NCI-H2081 treated with DMSO at 0.1 percent for 48 hours (cell line): ENCODE measurements around the gene RNF114.
"Not testable (repeated sequence)": the region's sequence is repeated elsewhere in the genome, so short reads cannot be mapped to it uniquely, and the experiment has no call there.

Source experiments
- DNase-seq: peaks from one replicate; lab custom pipeline; 2025; lab: John Stamatoyannopoulos, UW

The RNF114 gene

DNA sequence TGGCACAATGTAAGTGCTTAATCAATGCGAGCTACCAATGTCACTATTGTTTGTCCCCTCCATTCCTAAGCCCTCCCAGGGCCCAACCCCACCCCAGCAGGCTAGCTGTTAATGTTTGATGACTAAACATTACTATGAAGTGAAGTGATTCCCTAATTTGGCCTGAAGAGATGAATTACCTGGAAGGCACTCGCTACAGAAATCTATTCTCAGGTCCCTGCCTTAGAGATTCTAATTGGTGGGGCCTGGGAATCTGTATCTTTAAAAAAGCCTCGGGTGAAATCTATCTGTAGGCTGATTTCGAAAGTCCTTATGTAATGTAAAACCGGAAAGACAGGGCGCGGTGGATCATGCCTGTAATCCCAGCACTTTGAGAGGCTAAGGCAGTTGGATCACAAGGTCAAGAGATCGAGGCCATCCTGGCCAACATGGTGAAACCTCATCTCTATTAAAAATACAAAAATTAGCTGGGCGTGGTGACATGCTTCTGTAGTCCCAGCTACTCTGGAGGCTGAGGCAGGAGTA is 29.6 kb downstream of the RNF114 start:
- DNase-seq, result no peak

DNA sequence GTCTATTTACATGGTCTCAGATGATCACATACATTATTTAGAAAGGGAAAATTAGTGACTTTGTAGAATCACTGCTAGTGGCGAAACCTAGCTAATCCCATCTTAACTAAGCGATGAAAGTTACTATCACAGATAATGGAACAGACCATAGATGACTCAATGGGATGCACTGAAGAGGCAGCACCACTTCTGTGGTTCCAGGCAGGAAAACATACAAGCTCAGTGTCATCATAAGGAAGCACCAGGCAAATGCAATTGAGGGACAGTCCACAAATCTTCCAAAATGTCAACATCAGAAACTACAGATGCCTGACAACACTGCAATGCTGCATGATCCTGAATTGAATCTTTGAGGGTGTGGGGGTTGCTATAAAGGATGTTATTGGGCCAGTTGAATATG is 30.7 kb downstream of the RNF114 start:
- DNase-seq, result no peak

DNA sequence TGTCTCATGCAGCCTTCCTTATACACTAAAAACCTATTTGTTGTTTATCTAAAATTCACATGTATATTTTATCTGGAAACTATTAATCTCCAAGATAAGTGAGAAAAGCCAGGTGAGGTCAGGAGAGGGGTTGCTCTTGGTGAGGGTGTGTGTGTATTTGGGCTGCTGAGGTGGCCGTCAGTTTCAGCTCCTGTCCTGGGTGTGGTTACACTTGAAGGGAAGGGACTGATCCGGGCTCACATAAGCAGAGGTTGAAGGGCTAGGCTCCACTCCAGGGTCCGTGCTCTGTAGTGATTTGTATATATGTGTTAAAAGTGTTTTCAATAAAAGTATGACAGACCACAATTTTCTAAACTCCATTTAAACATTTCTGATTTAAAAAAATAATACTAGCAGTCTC is 33.0 kb downstream of the RNF114 start:
- DNase-seq, result no peak

DNA sequence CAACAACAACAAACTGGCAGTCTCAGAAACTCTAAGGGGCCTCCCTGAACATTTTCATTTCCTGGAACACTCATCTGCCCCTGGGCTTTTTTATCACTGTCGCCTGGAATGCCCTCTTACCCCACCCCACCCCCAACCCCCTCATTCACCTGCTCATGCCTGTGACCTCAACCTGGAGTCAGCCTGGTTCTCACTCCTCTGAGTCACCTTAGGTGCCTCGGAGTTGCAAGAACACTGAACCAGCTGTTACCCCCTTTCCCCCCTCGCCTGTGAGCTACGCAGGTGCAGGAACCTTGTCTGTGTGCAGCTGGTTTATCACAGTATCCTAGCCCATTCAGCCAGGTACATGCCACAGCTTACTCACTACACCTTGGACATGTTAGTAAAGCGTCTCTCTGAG is 33.7 kb downstream of the RNF114 start:
- no peak for DNase-seq

DNA sequence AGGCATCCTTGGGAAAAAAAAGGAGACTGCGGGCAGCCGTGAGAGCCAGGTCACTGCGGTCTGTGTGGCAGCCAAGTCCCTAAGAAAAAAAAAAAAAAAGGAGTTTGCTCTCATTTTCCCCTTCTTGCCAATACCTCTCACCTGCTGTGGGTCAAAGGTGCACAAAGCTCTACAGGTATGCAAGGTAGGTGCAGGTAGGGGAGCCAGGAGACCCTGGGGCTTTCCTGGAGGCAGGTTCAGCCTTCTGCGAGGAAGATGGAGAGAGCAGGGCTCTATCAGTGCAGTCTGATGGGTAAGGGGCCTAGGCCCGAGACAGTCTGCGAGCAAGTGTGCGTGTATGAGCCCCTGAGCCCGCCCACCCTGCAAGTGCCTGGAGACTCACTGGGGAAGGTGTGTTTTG is 34.3 kb downstream of the RNF114 start:
- DNase-seq, result no peak

DNA sequence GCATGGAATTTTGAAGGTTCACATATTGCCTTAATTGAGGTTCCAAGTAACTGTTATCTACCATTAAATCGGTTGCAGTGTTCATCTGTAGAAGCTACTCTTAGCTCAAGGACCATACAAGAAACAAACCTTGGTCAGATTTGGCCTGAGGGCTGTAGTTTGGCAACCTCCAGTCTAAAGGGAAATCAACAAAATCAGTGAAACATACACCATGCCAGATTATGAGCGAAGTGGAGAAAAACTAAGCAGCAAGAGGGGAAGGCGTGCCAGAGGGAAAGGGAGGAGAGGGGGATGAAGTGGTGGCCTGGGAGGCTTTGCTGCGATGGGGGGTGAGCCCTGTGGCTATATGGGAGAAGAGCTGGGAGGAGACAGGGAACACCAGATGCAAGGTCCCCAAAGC is 37.8 kb downstream of the RNF114 start:
- DNase-seq, result no peak

DNA sequence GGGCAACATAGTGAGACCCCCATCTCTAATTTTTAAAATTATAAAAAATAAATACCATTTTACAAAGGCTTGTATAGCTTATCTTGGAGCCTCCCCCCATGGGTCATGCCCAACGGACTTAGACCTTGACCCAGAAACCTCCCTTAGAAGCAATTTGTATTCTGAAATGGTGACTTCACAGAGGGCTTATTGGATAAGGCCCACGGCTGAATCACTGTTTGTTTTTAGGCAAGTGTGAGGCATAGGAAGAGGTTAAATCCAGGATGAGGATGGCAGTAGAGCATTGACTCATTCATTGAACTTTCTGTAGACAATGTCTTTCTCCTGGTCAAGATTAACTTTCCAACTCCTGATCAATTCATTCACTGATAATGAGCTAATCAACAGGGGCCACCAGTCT is 40.3 kb downstream of the RNF114 start:
- no peak for DNase-seq

DNA sequence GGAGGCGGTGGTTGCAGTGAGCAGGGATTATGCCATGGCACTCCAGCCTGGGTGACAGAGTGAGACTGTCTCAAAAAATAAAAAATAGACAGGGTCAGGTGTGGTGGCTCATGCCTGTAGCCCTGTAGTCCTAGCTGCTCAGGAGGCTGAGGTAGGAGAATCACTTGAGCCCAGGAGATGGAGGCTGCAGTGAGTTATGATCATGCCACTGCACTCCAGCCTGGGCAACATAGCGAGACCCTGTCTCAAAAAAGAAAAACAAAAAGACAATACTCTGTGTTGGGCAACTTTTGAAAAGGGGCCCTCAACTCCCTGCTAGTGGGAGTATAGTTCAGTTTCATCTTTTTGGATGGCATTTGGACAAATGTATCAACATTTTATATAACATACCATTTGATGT is 41.5 kb downstream of the RNF114 start:
- not testable (repeated sequence) for DNase-seq

DNA sequence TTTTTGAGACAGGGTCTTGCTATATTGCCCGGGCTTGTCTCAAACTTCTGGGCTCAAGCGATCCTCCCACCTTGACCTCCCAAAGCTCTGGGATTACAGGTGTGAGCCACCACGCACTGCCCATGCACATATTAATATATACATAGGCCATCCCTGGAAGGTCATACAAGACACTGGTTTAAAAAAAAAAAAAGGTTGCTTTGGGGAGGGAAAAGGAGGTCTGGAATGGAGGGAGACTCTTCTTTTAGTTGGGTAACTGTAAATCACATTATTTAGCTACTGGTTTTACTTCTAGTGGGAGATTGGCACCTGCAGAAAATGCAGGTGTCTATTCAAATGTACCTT is 42.5 kb downstream of the RNF114 start:
- no peak for DNase-seq

DNA sequence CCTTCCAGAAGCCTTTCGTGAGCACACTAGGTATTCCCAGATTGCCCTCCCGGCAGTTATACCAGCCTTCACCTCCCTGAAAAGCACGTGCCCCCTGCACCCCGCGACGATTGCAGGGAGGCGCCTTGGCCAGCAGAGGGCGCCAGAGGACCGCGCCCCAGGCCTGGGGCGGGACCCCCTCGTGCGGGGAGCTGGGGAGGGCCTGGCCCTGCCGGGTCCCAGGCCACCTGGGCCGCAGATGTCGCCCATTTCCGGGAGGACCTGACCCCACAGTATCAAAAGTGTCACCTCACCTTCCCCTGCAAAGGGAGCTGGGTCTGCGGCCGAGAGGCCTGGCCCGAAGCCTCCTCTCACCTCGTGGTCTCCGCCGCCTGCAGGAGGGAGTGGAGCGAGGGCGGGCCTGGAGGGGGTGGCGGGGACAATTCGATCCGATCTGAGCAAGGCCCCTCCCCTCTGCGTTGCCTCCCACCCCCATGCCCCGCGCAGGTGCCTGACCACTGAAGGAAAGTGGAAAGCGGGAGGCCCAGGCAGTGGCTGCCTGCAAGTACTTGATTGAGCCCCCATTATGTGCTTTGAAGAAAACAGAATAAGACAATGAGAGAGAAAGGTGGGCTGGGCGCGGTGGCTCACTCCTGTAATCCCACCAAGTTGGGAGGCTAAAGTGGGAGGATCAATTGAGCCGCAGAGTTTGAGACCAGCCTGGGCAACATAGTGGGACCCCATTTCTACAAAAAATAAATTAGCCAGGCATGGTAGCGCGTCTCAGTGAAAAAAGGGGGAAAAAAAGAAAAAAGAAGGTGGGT is 43.0 kb downstream of the RNF114 start:
- DNase-seq, result no peak

DNA sequence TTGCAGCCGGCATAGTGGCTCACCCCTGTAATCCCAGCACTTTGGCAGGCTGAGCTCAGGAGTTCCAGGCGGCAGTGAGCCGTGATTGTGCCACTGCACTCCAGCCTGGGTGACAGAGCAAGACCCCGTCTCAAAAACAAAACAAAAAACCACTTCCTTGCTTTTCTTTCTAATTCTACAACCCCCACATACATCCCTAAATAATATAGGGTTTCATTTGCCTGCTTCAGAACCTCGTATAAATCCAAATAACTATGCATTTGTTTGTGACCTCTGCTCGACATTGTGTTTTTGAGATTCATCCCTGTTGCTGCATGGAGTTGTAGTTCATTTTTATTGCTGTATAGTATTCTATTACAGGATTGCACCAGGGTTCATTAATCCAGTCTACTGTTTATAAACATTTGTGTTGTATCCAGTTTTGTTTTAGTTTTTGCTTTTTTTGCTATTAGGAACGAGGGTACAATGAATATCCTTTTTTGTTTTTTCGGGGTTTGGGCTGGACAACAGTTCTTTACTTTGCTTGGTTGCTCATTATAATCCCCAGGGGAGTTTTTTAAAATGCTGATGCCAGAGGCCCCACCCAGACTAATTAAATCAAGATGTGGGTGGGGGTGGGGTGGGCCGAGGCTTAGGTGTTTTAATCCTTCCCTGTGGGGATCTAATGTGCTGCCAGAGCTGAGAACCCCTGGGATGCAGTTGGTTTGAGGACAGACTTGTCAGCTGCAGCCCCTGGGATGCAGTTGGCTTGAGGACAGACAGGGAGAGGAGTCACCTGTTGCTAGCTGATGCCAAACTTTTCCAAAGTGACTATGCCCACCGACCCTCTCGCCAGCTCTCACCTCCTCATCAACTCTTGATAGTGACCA is 44.2 kb downstream of the RNF114 start:
- no peak for DNase-seq

DNA sequence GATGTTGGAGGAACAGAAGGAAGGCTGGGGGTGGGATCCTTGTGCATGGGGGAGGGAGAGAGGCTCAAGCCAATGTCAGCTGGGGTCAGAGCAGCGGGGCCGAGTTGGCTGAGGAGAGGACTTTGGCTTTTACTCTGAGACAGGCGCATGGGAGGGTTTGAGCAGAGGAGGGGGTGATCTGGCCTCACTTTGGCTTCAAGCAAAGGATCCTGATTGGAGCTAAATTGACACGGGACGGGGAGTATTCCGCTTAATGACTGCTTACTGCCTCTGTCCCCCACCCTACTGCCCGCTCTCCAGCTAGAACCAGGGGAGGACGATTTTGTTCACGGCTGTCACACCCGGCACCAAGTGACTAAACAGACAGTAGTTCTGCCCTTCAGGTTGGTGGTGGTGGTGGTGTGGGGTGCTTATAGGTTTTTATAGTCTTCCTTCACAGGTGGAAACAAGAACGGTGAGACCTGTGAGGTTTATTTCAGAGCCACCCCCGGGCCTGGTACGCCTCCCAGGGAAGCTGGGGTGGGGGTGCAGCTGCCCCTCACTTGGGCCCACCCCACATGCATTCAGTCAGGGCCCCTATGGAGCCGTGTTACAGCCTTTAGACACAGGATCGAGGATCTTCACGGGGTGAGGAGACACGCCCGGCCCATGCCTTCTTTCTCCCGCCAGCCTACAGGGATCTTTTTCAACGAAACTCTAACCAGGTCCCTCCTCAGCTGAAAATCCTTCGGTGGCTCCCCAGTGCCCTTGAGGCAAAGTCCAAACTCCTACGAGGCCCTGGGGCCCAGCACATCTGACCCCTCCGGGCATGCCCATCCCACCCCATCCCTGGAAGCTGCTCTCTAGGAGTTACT is 45.2 kb downstream of the RNF114 start:
- DNase-seq, result no peak

DNA sequence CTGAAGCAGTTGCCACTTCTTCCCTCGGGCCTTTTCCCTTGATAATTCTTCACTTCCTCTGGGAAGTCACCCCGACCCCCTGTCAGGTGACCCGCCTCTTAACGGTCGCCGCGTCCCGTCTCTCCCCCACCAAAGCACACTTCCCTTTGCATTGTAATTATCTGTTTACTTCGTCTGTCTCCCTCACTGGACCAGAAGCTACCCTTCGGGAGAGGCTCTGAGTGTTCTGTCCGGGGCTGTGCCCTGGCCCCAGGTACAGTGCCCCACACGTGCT is 45.8 kb downstream of the RNF114 start:
- DNase-seq, result no peak

DNA sequence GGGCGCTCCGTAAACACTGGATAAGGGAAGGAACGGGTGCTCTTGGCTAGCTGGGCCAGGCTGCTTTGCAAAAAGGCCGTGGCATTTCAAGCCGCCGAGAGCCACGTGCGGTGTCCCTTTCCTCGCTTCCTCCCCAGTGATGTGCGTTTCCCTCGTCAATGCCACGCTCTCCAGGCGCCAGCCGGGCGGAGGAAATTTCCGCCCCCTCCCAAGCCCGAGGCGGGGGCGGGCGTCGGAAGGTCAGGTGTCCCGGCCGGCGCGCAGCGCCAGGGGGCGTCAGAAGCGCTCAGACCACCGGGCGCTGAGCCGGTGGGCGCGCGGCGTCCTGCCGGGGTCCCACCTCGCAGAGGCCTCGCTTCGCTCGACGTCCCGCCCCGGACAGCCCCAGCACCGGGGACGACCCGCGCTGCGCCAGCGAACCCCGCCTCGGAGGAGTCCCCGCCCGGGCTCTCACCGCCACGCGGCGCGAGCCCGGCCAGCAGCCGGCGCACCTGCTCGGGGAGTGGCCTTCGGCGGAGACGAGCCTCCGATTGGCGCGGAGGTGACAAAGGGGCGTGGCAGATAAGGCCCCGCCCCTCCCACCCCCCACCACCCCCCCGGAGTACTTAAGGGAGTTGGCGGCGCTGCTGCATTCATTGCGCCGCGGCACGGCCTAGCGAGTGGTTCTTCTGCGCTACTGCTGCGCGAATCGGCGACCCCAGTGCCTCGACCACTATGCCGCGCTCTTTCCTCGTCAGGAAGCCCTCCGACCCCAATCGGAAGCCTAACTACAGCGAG is 46.3 kb downstream of the RNF114 start, which contains the start of gene SNAI1:
Gene SNAI1, plus strand, starts transcription at position 635 of the 777 bp plus-strand sequence. Its CDS starts 80 bp downstream, at position 715.
- peak; percentile 45 for DNase-seq

DNA sequence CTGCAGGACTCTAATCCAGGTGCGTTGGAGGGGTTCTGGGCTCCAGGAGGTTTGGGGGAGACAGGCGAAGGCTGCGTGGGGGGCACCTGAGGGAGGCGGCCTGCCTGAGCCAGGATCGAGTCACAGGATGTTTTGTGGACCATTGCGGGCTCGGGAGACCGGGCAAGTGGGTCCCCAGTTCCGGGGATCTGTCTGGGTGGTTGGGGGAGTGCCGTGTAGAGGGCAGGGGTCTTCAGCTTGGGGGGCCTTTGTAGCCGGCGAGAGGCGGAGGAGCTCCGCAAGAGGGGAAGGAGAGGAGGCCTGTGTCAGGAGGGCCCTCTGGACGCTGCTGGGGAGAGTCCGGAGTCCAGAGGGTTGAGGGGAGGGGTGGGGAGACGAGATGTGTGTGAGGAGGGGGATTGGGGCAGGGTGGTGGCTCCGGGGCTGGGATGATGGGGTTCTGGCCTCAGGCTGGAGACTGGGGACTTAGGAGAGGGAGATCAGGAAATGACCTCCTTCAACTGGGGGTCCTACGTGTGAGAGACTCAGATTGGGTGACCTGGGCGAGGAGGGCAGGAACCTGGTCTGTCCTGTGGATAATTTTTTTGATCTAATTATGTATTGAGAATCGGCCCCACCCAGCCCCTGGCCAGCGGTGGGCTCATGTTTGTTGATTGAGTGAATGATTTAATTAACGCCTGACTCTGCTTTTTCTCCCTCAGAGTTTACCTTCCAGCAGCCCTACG is 47.1 kb downstream of the RNF114 start:
- no peak for DNase-seq

DNA sequence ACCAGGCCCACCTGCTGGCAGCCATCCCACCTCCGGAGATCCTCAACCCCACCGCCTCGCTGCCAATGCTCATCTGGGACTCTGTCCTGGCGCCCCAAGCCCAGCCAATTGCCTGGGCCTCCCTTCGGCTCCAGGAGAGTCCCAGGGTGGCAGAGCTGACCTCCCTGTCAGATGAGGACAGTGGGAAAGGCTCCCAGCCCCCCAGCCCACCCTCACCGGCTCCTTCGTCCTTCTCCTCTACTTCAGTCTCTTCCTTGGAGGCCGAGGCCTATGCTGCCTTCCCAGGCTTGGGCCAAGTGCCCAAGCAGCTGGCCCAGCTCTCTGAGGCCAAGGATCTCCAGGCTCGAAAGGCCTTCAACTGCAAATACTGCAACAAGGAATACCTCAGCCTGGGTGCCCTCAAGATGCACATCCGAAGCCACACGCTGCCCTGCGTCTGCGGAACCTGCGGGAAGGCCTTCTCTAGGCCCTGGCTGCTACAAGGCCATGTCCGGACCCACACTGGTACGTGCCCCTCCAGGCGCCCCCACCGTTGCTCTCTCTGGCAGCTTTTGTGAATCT is 47.7 kb downstream of the RNF114 start:
- no peak for DNase-seq

DNA sequence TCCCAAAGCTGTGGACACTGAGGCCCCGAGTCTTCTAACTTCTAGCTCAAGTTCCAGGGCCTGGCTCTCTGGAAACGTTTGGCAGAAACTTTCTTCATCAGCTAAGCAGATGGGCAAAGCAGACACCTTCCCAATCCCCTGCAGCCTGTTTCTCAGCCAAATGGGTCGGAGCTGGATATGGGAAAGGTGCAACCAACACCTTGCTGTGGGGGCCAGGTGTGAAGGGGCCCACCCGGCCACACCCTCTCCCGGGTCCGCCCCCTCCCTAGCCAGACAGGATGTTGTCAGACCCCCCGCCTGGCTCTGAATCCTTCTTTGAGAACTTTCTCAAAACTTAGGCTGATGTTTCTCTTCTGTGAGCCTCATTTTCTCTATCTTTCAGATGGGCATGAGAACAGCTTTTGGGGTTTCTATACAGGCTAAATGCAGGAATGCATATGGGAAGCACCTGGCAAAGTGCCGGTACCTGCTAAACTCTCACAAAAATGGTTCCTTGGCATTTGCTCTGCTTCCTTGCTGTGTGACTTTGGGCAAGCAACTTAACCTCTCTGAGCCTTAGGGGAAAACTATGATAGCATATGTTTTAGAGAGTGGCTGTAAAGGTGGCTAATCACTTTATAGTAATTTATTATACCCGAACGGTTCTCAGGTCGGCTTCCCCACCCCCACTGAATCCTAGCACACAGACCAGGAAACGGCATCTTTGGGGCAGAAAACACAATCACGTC is 48.4 kb downstream of the RNF114 start:
- no peak for DNase-seq

DNA sequence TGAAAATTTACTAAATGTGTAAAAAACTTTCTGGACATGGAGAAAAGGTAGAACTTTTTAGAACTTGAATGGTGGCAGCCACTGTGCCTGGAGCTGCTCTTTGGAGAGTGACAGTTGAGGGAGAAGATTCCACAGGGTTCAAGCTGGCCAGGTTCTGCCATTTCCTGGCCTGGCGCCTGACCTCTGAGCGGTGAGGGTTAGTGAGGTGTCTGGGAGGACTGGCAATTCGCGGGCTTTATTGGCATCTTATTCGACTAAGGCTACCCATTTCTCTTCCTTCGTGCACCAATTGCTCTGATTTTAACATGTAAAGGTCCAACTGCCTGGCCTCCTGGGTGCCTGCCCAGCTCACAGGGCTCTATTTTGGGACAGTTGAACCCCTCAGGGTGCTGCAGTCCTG is 49.0 kb downstream of the RNF114 start:
- DNase-seq, result no peak

DNA sequence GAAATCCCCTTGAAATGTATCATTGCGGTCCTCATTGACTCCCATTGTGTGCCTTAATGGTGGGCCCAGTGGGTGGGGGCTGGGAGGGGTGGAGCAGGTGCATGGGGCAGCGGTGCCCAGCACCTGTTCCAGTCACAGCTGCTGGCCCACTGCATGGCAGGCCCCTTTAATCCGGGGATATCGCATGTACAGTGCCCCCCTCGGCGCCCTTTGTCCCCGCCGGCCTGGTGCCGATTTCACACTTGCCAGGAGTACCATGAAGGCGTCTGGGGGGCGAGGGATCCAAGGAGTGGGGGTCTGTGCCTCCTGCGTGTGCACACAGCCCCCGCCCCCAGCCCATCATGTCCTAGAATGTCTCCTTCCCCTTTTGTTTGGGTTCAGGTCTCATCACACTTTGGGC is 49.4 kb downstream of the RNF114 start:
- no peak for DNase-seq

DNA sequence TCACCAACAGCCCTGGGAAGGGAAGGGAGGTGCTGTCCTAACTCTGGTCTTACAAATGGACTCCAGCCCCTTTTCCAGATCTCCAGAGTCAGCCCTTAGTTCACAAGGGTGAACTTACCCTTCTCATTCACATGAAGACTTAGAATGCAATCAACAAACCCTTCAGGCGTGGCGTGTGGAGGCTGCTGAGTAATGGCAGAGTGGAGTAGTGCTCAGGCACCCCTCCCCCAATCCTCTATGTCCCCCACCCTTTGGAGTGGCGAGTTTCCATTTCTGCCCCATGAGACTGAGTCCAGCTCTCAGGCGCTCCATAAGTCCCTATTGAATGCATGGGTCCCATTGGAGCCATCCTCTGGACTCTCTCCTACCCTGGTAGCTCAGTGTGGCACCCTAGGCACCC is 49.9 kb downstream of the RNF114 start:
- DNase-seq, result no peak
